Endodermal cell (in vitro differentiated cells): ENCODE measurements around the gene REC8. TPM values are rescaled to one million over a fixed set of nuclear protein-coding genes. Genes with fewer than 3 reads are reported as not detected.
A peak's percentile ranks its signal among the peaks of the same experiment; 100 is the strongest.
"Not testable (repeated sequence)": the region's sequence is repeated elsewhere in the genome, so short reads cannot be mapped to it uniquely, and the experiment has no call there.

Experiments used
- DNase-seq: peaks from one replicate; pipeline ENCODE4 v3.0.0-alpha.2; 2017
- H3K27ac ChIP-seq: 2 replicates; pipeline ENCODE4 v1.5.1; 2013; ENCODE audit warnings: mild to moderate bottlenecking, low read depth, low read length, moderate library complexity
- H3K27me3 ChIP-seq: 2 replicates; pipeline ENCODE4 v1.6.1; 2013; ENCODE audit warnings: mild to moderate bottlenecking, low read length, moderate library complexity; ENCODE audit not compliant: insufficient read depth, control insufficient read depth, poor library complexity, severe bottlenecking
- H3K36me3 ChIP-seq: 2 replicates; pipeline ENCODE4 v1.7.0; 2013; ENCODE audit warnings: mild to moderate bottlenecking, low read length, moderate library complexity; ENCODE audit not compliant: control insufficient read depth, insufficient read depth
- H3K4me1 ChIP-seq: one replicate; pipeline ENCODE4 v1.7.0; 2013; ENCODE audit warnings: low read length; ENCODE audit not compliant: control insufficient read depth, insufficient read depth
- H3K4me3 ChIP-seq: 2 replicates; pipeline ENCODE4 v1.5.1; 2013; ENCODE audit warnings: mild to moderate bottlenecking, low read length, moderate library complexity
- H3K9ac ChIP-seq: 2 replicates; pipeline ENCODE4 v1.6.1; 2013; ENCODE audit warnings: mild to moderate bottlenecking, low read length, moderate library complexity; ENCODE audit not compliant: poor library complexity, severe bottlenecking; ENCODE audit errors: extremely low read depth
- H3K9me3 ChIP-seq: 2 replicates; pipeline ENCODE4 v1.6.1; 2013; ENCODE audit warnings: mild to moderate bottlenecking, low read length, moderate library complexity; ENCODE audit not compliant: control insufficient read depth
- H3K27ac Mint-ChIP-seq: 2 replicates; pipeline ENCODE4 v1.8.0; 2020; ENCODE audit warnings: mixed read lengths
- H3K27me3 Mint-ChIP-seq: 2 replicates; pipeline ENCODE4 v1.8.0; 2021; ENCODE audit warnings: mild to moderate bottlenecking, mixed read lengths; ENCODE audit not compliant: insufficient read depth
- H3K36me3 Mint-ChIP-seq: 2 replicates; pipeline ENCODE4 v1.8.0; 2020; ENCODE audit warnings: low read depth, mixed read lengths
- H3K4me1 Mint-ChIP-seq: 2 replicates; pipeline ENCODE4 v1.8.0; 2020; ENCODE audit warnings: mixed read lengths
- H3K4me3 Mint-ChIP-seq: 2 replicates; pipeline ENCODE4 v1.8.0; 2020; ENCODE audit warnings: mild to moderate bottlenecking, moderate library complexity, mixed read lengths
- H3K9me3 Mint-ChIP-seq: 2 replicates; pipeline ENCODE4 v1.8.0; 2020; ENCODE audit warnings: mild to moderate bottlenecking, mixed read lengths
- CTCF ChIP-seq: fragments of 200-600 bp; sonication (generic); conservative IDR thresholded peaks from 2 replicates; pipeline ENCODE4 v1.5.0; 2021; ENCODE audit warnings: antibody characterized with exemption, mild to moderate bottlenecking
- WGBS, 2 experiments: methylation state at CpG; one replicate each; pipeline versions ENCODE4 v1.1.5 to v1.1.7; 2013; ENCODE audit warnings: missing lambda C conversion rate in 2 of 2, mixed read lengths in 1 of 2; ENCODE audit not compliant: insufficient coverage in 1 of 2, insufficient read length in 1 of 2; 5-methylcytosine and 5-hydroxymethylcytosine counted together
- total RNA-seq, 2 donors: library from RNA; stranded (reverse); fragmentation: NEBNext Ultra II Directional in 1 of 2; extraction: Animal tissue kit (Norgen Biotek cat#: 25700) in 1 of 2; gene quantifications; 2 replicates in 1 of 2; 3 replicates in 1 of 2; pipeline ENCODE4 v1.2.1, GENCODE V29; 2021

The REC8 gene
- total RNA-seq, 2 donors from 2014 or later, result 60.3 to 98.3 TPM

- Histone ChIP-seq H3K9me3 (no peaks in the 10 kb centered on the region), H3K9ac (peak overlapping the region; percentile 79), H3K4me3 (peak overlapping the region; percentile 85), H3K36me3 (peaks cover 39% of the 10 kb centered on the region), H3K27ac (no peak overlapping the region), H3K4me1 (peaks cover 3% of the 10 kb centered on the region), H3K27me3 (no peaks in the 10 kb centered on the region)
- Mint-ChIP-seq H3K4me1 (peaks cover 16% of the 10 kb centered on the region), H3K27me3 (no peaks in the 10 kb centered on the region), H3K36me3 (peaks cover 33% of the 10 kb centered on the region), H3K27ac (peak overlapping the region; percentile 99), H3K4me3 (peak overlapping the region; percentile 92), H3K9me3 (no peaks in the 10 kb centered on the region)
- WGBS, 2 experiments, result 90 to 93% methylated on average over 5 to 7 of the region's 7 CpGs
- no peak for TF ChIP-seq CTCF
- DNase-seq, result no peak
These were observed 42.2 kb downstream of the REC8 start for GRCh38 chr14:24213866-24214662.

- WGBS, 2 experiments, result 2% methylated on average over 13 to 38 of the region's 40 CpGs
- peak; percentile 75 for TF ChIP-seq CTCF
- H3K27ac ChIP-seq, result no peak within 1 kb of the TSS
These were observed 43.8 kb downstream of the REC8 start, which contains the start of gene MDP1 for GRCh38 chr14:24215495-24216344. Gene MDP1 (minus strand): TSS chr14:24216066. CDS start chr14:24215955, 111 bp downstream.

GRCh38 chr14:24216345-24216699 is 44.4 kb downstream of the REC8 start:
- no peak overlapping the region for H3K27ac ChIP-seq
- H3K4me1 Mint-ChIP-seq, result peaks cover 16% of the 10 kb centered on the region

More at GRCh38 chr14:24215495-24216344, 43.8 kb downstream of the REC8 start, which contains the start of gene MDP1:
- no peaks in the 10 kb centered on the region for H3K9me3 Mint-ChIP-seq
- DNase-seq, result peak; percentile 92
- H3K9ac ChIP-seq, result peak within 1 kb of the TSS; percentile 42
- peaks cover 3% of the 10 kb centered on the region for H3K4me1 ChIP-seq
- H3K4me3 Mint-ChIP-seq, result peak within 1 kb of the TSS; percentile 92
- peak within 1 kb of the TSS; percentile 86 for H3K4me3 ChIP-seq
- peaks cover 18% of the 10 kb centered on the region for H3K36me3 Mint-ChIP-seq
- peak within 1 kb of the TSS; percentile 96 for H3K27ac Mint-ChIP-seq
- H3K36me3 ChIP-seq, result peaks cover 23% of the 10 kb centered on the region
- no peaks in the 10 kb centered on the region for H3K27me3 Mint-ChIP-seq
- no peaks in the 10 kb centered on the region for H3K9me3 ChIP-seq
- peaks cover 16% of the 10 kb centered on the region for H3K4me1 Mint-ChIP-seq
- H3K27me3 ChIP-seq, result no peaks in the 10 kb centered on the region

GRCh38 chr14:24216876-24217275 is 45.0 kb downstream of the REC8 start:
- H3K27ac ChIP-seq, DNase-seq, H3K9me3 ChIP-seq, H3K4me1 ChIP-seq, H3K4me3 Mint-ChIP-seq, H3K9ac ChIP-seq, H3K9me3 Mint-ChIP-seq, H3K4me3 ChIP-seq, H3K27me3 ChIP-seq, H3K27me3 Mint-ChIP-seq, H3K36me3 Mint-ChIP-seq, H3K27ac Mint-ChIP-seq: not testable (repeated sequence)
- peaks cover 16% of the 10 kb centered on the region for H3K4me1 Mint-ChIP-seq
- H3K36me3 ChIP-seq, result peaks cover 15% of the 10 kb centered on the region
- no CpG with 5 or more reads among the region's 1 CpG for WGBS, 2 experiments

More at GRCh38 chr14:24216345-24216699, 44.4 kb downstream of the REC8 start:
- DNase-seq, result no peak
- Mint-ChIP-seq H3K27me3 (no peaks in the 10 kb centered on the region), H3K36me3 (peaks cover 13% of the 10 kb centered on the region), H3K4me3 (peak overlapping the region; percentile 92), H3K27ac (peak overlapping the region; percentile 96), H3K9me3 (no peaks in the 10 kb centered on the region)
- H3K9me3 ChIP-seq, result no peaks in the 10 kb centered on the region
- H3K4me1 ChIP-seq, result peaks cover 3% of the 10 kb centered on the region
- H3K4me3 ChIP-seq, result no peak overlapping the region
- 92 to 94% methylated on average over 1 to 2 of the region's 2 CpGs for WGBS, 2 experiments
- no peak for TF ChIP-seq CTCF
- H3K36me3 ChIP-seq, result peaks cover 20% of the 10 kb centered on the region
- H3K9ac ChIP-seq, result no peak overlapping the region
- no peaks in the 10 kb centered on the region for H3K27me3 ChIP-seq
